Spleen (tissue), 11 donors: ENCODE measurements around the gene CABLES2. TPM values are rescaled to one million over a fixed set of nuclear protein-coding genes. Genes with fewer than 3 reads are reported as not detected.

ENCODE experiments used
- DNase-seq: peaks from one replicate; pipeline ENCODE4 v3.0.0-alpha.2; 2020
- H3K27ac ChIP-seq, 8 donors: fragments of 200-600 bp; sonication (generic) in 7 of 8; 1 replicate in 4 of 8; 2 replicates in 4 of 8; pipeline versions ENCODE4 v1.5.0 to v1.8.0; 2016 to 2021; ENCODE audit warnings: inconsistent platforms in 4 of 8, mild to moderate bottlenecking in 4 of 8, moderate library complexity in 1 of 8
- H3K27me3 ChIP-seq, 7 donors: fragments of 200-600 bp; sonication (generic) in 6 of 7; replicated peaks in 1 of 7; 1 replicate in 4 of 7; 2 replicates in 3 of 7; pipeline versions ENCODE4 v1.5.0 to v1.8.0; 2016 to 2021; ENCODE audit warnings: inconsistent platforms in 3 of 7, mild to moderate bottlenecking in 1 of 7
- H3K36me3 ChIP-seq, 6 donors: fragments of 200-600 bp; sonication (generic) in 5 of 6; 1 replicate in 4 of 6; 2 replicates in 2 of 6; pipeline versions ENCODE4 v1.5.0 to v1.8.0; 2016 to 2021; ENCODE audit warnings: inconsistent platforms in 2 of 6
- H3K4me1 ChIP-seq, 6 donors: fragments of 200-600 bp; sonication (generic) in 5 of 6; 1 replicate in 3 of 6; 2 replicates in 3 of 6; pipeline versions ENCODE4 v1.5.0 to v1.8.0; 2016 to 2021; ENCODE audit warnings: inconsistent platforms in 3 of 6
- H3K4me3 ChIP-seq, 8 donors: fragments of 200-600 bp; sonication (generic) in 7 of 8; 1 replicate in 4 of 8; 2 replicates in 4 of 8; pipeline versions ENCODE4 v1.5.0 to v1.8.0; 2016 to 2021; ENCODE audit warnings: inconsistent platforms in 4 of 8, mild to moderate bottlenecking in 4 of 8, moderate library complexity in 2 of 8
- H3K9me3 ChIP-seq, 8 donors: fragments of 200-600 bp; sonication (generic) in 7 of 8; 1 replicate in 4 of 8; 2 replicates in 4 of 8; pipeline versions ENCODE4 v1.5.0 to v1.8.0; 2016 to 2021; ENCODE audit warnings: inconsistent platforms in 4 of 8
- POLR2A ChIP-seq, 3 donors: fragments of 450-650 bp; IDR thresholded peaks; one replicate each; pipeline ENCODE4 v1.5.1; 2017; ENCODE audit warnings: antibody characterized with exemption in 3 of 3, mild to moderate bottlenecking in 1 of 3
- POLR2AphosphoS5 ChIP-seq, 3 donors: sonication (generic); formaldehyde crosslinking; IDR thresholded peaks; one replicate each; pipeline ENCODE4 v1.5.1; 2017; ENCODE audit warnings: antibody characterized with exemption in 3 of 3
- WGBS, 5 donors: extraction: QIAGEN DNeasy Blood & Tissue Kit in 3 of 5; methylation state at CpG; one replicate each; pipeline versions ENCODE4 v1.1.5 to v1.1.7; 2013 to 2018; 5-methylcytosine and 5-hydroxymethylcytosine counted together
- intact Hi-C: fragments of 100-400 bp; cut with DNase I; formaldehyde crosslinking; loops from one replicate; pipeline ENCODE4 v1.15.0; 2023; ENCODE audit warnings: low total_unique reads
- polyA plus RNA-seq, 3 donors: library from polyadenylated mRNA; stranded (reverse); fragments of 200-250 nt; gene quantifications; one replicate each; pipeline ENCODE4 v1.2.1, GENCODE V29; 2013
- total RNA-seq, 7 donors: library from RNA; depleted of rRNA in 3 of 7; stranded (reverse); fragments of >200 nt in 3 of 7; fragmentation: NEBNext Ultra II Directional in 4 of 7; extraction: Animal tissue kit (Norgen Biotek cat#: 25700) in 4 of 7; gene quantifications; one replicate each; pipeline versions ENCODE4 v1.1.0 to v1.2.1, GENCODE V29; 2016 to 2021
- TF ChIP-seq, protein P1 (sequence below), 11 experiments: fragments of 200-600 bp in 7 of 11; fragments of 450-650 bp in 4 of 11; sonication (generic) in 4 of 11; IDR thresholded peaks in 8 of 11; conservative IDR thresholded peaks in 3 of 11; 1 replicate in 7 of 11; 2 replicates in 4 of 11; pipeline versions ENCODE4 v1.4.0 to v1.8.0; 2016 to 2021; ENCODE audit warnings: antibody characterized with exemption in 11 of 11, inconsistent platforms in 4 of 11, mild to moderate bottlenecking in 1 of 11
- donor health status: healthy with polysubstance abuse.
- donor health status: DM: no; HTN: no; CAD: no; lungs with moderate emphysema.
- donor health status: DM: no; HTN: no; CAD: no.
- donor health status: Bipolar disorder and iron deficiency.
- donor health status: healthy.
- donor health status: DM: no; HTN: no; CAD: no.
- donor health status: DM: yes; HTN: yes; CAD: no.

Gene CABLES2
- total and polyA plus RNA-seq, 10 donors: 2.0 to 5.9 (median 4.0) TPM

DNA sequence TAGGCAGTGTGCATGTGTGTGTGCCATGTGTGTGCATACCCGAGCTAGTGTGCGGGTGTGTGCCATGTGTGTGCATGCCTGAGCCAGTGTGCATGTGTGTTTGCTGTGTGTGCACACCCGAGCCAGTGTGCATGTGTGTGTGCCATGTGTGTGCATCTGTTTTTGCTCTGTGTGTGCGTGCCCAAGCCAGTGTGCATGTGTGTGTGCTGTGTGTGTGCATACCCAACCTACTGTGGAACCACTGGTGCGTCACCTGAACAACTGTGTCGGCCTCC is 14.6 kb upstream of the CABLES2 start:
- Histone ChIP-seq H3K27me3 (peaks cover 0 to 64% (median 29%) of the 10 kb centered on the region in 7 donors), H3K9me3 (no peaks in the 10 kb centered on the region), H3K36me3 (no peaks in the 10 kb centered on the region), H3K27ac (no peak overlapping the region), H3K4me1 (no peaks in the 10 kb centered on the region), H3K4me3 (no peak overlapping the region)
- DNase-seq: no peak
- intact Hi-C loops: no loop called here
- 81 to 98% (median 87%) methylated on average over 5 to 6 of the region's 6 CpGs for WGBS, 5 donors
- no peak for TF ChIP-seq POLR2A (IDR thresholded peaks at IDR 0.05)
- TF ChIP-seq, protein P1, sequence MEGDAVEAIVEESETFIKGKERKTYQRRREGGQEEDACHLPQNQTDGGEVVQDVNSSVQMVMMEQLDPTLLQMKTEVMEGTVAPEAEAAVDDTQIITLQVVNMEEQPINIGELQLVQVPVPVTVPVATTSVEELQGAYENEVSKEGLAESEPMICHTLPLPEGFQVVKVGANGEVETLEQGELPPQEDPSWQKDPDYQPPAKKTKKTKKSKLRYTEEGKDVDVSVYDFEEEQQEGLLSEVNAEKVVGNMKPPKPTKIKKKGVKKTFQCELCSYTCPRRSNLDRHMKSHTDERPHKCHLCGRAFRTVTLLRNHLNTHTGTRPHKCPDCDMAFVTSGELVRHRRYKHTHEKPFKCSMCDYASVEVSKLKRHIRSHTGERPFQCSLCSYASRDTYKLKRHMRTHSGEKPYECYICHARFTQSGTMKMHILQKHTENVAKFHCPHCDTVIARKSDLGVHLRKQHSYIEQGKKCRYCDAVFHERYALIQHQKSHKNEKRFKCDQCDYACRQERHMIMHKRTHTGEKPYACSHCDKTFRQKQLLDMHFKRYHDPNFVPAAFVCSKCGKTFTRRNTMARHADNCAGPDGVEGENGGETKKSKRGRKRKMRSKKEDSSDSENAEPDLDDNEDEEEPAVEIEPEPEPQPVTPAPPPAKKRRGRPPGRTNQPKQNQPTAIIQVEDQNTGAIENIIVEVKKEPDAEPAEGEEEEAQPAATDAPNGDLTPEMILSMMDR (IDR thresholded peaks at IDR 0.05 in 8 of 11, conservative IDR thresholded peaks at IDR 0.05 in 3 of 11): no peak
- no peak for TF ChIP-seq POLR2AphosphoS5 (IDR thresholded peaks at IDR 0.05)

DNA sequence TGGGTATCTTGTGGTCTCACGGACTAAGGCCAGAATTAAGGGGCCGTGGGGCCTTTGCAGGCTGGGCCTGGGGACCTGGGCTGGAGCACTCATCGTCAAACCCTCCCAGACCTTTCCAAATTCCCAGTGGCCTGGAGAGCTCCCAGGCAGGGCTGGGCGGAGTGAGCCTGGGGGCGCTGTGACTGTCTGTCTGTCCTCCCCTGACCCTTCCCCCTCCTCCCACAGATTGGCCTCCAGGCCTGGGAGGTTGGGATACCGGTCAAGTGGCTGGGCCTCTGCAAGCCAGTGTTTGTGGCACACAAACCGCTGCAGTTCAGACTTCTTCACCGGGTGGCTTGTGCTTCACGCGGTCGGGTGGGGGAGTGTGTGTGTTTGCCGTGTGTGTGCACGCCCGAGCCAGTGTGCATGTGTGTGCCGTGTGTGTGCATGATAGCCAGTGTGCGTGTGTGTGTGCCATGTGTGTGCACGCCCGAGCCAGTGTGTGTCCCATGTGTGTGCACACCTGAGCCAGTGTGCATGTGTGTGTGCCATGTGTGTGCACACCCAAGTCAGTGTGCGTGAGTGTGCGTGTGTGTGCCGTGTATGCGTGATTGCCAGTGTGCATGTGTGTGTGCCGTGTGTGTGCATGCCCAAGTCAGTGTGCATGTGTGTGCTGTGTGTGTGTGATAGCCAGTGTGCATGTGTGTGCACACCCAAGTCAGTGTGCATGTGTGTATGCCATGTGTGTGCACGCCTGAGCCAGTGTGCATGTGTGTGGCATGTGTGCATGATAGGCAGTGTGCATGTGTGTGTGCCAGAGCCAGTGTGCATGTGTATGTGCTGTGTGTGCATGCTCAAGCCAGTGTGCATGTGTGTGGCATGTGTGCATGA is 14.0 kb upstream of the CABLES2 start:
- intact Hi-C loops: no loop called here

DNA sequence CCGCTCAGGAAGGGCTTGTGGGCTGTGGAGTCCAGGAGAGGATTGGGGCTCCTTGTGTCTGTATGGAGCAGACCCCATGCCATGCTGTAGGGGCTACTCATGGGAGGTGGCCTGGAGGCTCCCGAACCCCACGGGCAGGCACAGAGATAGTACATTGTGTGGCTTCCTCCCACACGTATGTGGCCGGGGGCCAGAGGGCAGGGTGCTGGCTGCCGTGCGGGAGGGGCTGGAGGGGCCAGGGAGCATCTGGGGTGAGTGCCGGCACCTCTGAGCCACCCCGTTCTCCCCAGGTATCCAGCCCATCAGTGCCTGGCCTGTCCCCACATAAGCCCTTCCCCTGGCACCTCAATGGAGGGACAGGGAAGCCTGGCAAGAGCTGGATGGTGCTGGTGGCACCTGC is 12.7 kb upstream of the CABLES2 start:
- WGBS, 5 donors: 71 to 84% (median 74%) methylated on average over 7 to 9 of the region's 9 CpGs
- Histone ChIP-seq H3K36me3 (no peaks in the 10 kb centered on the region), H3K4me1 (no peaks in the 10 kb centered on the region), H3K9me3 (no peaks in the 10 kb centered on the region), H3K27me3 (peaks cover 0 to 70% (median 25%) of the 10 kb centered on the region in 7 donors), H3K27ac (no peak overlapping the region), H3K4me3 (no peak overlapping the region)
- intact Hi-C loops: no loop called here
- TF ChIP-seq POLR2AphosphoS5 (IDR thresholded peaks at IDR 0.05): no peak
- TF ChIP-seq, protein P1 (IDR thresholded peaks at IDR 0.05 in 8 of 11, conservative IDR thresholded peaks at IDR 0.05 in 3 of 11): no peak
- TF ChIP-seq POLR2A (IDR thresholded peaks at IDR 0.05): no peak
- no peak for DNase-seq

More for the DNA sequence above, 14.0 kb upstream of the CABLES2 start:
- Histone ChIP-seq H3K9me3 (no peaks in the 10 kb centered on the region), H3K27me3 (peaks cover 0 to 65% (median 29%) of the 10 kb centered on the region in 7 donors), H3K27ac (no peak overlapping the region), H3K4me1 (no peaks in the 10 kb centered on the region), H3K36me3 (no peaks in the 10 kb centered on the region), H3K4me3 (no peak overlapping the region)
- TF ChIP-seq, protein P1 (IDR thresholded peaks at IDR 0.05 in 8 of 11, conservative IDR thresholded peaks at IDR 0.05 in 3 of 11): no peak
- no peak for TF ChIP-seq POLR2AphosphoS5 (IDR thresholded peaks at IDR 0.05)
- TF ChIP-seq POLR2A (IDR thresholded peaks at IDR 0.05): no peak
- 79 to 89% (median 87%) methylated on average over 17 to 24 of the region's 24 CpGs for WGBS, 5 donors
- no peak for DNase-seq

DNA sequence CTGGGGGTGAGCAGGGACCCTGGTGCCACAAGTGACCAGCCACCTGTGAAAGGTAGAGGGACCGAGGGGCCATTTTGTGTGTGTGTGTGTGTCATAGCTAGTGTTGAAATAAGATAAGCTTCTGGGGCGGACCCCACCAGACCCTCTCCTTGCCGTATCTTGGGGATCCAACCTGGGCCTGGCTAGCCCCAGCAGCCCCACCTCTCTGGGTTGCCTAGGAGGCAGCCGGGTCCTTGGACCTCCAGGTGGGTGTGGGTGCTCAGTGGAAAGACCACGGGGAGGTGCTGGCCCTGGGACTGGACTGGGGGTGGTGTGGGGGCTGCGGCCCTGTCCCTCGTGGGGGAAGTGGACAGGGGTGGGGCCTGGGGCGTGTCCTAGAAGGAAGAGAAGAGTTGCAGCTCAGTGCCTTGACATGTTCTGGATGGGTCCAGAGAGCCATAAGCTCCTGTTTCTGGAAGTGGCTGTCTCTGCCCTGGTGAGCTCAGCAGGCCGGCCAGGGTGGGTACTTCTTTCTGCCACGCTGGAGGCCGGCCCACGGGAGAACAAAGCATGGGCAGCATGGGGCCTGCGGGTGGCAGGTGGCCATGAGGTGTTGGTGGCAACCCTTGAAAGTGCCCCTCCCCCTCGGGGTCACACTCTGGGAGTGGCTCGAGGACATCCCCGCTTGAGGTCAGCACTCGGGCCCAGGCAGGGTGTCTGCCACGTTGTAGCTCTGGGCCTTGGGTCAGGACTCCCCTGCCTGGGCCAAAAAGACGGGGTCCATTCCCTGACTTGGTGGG is 11.8 kb upstream of the CABLES2 start:
- WGBS, 5 donors: 64 to 85% (median 79%) methylated on average over 5 to 19 of the region's 19 CpGs
- intact Hi-C loops: no loop called here
- no peaks in the 10 kb centered on the region for H3K4me1 ChIP-seq
- TF ChIP-seq POLR2A (IDR thresholded peaks at IDR 0.05): no peak
- TF ChIP-seq, protein P1 (IDR thresholded peaks at IDR 0.05 in 8 of 11, conservative IDR thresholded peaks at IDR 0.05 in 3 of 11): no peak
- TF ChIP-seq POLR2AphosphoS5 (IDR thresholded peaks at IDR 0.05): no peak
- H3K9me3 ChIP-seq: no peaks in the 10 kb centered on the region
- peaks cover 0 to 67% (median 18%) of the 10 kb centered on the region in 7 donors for H3K27me3 ChIP-seq
- no peak overlapping the region for H3K4me3 ChIP-seq
- DNase-seq: no peak
- no peaks in the 10 kb centered on the region for H3K36me3 ChIP-seq
- H3K27ac ChIP-seq: no peak overlapping the region
